Activated T-helper 9 cell treated with anti-CD3 and anti-CD28 coated beads, Interleukin-2, amount 50 U/mL, for 16 hours (primary cell): ENCODE data around the gene ATAD1.
"Not testable (repeated sequence)": the region's sequence is repeated elsewhere in the genome, so short reads cannot be mapped to it uniquely, and the experiment has no call there.

Experiments used
- DNase-seq: peaks from one replicate; pipeline ENCODE4 v3.0.0-alpha.2; 2020; ENCODE audit warnings: low read depth

ATAD1 gene

DNA sequence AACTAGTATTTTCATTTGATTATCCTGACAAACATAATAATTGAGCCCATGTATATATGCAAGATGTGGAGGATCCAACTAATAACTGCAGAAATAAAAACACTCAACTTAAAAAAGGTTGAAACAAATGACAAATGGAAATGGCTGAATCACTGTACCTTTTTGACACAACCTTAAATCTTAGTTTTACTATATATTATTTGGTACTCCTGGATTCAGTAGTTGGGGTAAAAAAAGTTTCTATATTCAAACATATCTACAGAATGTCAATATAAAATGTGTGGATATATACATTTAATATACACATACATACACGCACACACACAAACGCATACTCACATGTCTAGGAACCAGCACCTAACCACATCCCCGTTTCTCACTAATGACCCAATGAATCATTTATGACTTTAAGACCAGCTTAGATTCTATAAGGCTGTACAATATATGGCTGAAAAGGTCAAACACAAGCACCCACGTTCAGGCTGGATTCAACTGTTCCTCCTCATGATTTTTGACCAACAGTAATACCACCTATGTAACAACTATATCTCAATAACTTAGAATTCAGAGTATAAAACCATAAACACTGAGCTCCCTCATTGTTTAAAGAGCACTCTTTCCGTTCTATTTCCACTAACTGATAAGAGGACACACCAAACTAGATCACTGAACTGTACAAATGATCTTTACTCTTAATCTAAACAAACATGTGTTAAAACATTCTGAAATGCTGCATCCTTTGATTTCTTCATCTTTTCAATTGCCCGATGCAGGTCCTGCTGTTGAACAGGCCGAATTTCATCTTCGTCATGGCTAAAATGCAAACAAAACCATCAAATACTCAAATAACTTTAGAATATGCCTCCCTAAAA lies 63.8 kb downstream of the ATAD1 start:
- DNase-seq, result no peak

GRCh38 chr10:87752566-87752965 lies 65.5 kb downstream of the ATAD1 start:
- DNase-seq, result no peak

DNA sequence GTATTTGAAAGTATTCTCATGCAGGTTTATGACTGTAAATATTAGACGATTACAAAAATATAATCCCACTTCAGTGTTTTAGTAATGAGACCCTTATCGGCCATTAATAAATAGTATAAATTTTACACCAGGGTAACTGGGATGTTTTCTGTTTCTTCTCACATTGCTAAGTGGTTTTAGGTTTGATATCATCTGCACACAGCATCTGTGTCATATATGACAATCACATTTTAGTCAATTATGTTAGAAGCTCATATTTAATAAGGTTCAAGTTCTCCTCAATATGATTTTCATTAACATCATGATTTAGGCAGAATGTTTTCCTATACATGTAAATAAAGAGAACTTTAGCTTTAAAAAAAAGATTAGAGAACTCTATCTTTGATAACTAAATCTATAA lies 66.8 kb downstream of the ATAD1 start:
- no peak for DNase-seq

- DNase-seq, result no peak
Measured at GRCh38 chr10:87750817-87751216, 67.2 kb downstream of the ATAD1 start.

GRCh38 chr10:87750001-87750671 lies 67.9 kb downstream of the ATAD1 start:
- DNase-seq, result no peak

DNA sequence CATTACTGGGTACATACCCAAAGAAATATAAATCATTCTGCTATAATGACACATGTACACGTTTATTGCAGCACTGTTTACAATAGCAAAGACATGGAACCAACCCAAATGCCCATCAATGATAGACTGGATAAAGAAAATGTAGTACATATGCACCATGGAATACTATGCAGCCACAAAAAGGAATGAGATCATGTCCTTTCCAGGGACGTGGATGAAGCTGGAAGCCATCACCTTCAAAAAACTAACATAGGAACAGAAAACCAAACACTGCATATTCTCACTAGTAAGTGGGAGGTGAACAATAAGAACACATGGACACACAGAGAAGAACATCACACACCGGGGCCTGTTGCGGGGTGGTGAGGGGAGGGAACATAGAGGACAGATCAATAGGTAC lies 69.8 kb downstream of the ATAD1 start:
- not testable (repeated sequence) for DNase-seq

- DNase-seq, result no peak
Measured at GRCh38 chr10:87746911-87747310, 71.1 kb downstream of the ATAD1 start.

DNA sequence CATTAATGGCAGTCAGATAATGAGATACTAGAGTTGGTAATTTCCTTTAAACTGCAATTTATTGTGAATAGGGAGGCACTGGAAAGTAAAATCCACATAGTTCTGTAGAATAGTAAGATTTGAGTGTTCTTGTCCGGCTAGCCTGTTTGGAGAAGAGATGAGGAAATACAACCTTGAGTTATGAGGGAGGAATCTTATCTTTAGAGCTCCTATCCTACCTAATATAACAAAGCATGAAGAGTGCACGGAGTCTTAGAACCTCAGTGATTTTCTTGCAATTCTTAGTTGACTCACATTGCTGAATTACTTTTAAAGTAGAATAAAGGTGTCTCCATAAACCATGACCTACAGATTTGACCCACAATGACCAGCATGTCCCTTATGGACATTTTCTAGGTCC lies 73.4 kb downstream of the ATAD1 start:
- no peak for DNase-seq

- not testable (repeated sequence) for DNase-seq
Measured at GRCh38 chr10:87742992-87743610, 74.9 kb downstream of the ATAD1 start.

- no peak for DNase-seq
Measured at GRCh38 chr10:87740254-87740655, 77.8 kb downstream of the ATAD1 start.

DNA sequence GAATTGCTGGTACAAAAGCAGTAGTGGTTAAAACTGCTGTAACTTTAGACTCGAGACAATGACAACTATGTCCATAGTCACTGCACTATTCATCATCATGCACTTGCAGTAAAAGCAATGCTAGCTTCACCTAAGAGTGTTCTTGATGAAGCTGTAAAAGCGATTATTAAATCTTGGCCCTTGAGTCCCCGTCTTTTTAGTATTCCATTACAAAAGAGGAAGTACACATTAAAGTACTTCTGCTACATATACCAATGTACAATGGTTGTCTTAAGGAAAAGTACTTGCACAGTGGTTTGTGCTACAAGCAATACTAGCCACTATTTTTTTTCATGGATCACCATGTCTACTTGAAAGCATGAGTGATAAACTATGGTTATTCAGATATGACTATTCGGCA lies 78.3 kb downstream of the ATAD1 start:
- DNase-seq, result no peak

- DNase-seq, result not testable (repeated sequence)
Measured at GRCh38 chr10:87738253-87738652, 79.8 kb downstream of the ATAD1 start.

GRCh38 chr10:87734987-87735827 lies 82.8 kb downstream of the ATAD1 start:
- DNase-seq, result no peak

- no peak for DNase-seq
Measured at GRCh38 chr10:87733081-87733480, 84.9 kb downstream of the ATAD1 start.

DNA sequence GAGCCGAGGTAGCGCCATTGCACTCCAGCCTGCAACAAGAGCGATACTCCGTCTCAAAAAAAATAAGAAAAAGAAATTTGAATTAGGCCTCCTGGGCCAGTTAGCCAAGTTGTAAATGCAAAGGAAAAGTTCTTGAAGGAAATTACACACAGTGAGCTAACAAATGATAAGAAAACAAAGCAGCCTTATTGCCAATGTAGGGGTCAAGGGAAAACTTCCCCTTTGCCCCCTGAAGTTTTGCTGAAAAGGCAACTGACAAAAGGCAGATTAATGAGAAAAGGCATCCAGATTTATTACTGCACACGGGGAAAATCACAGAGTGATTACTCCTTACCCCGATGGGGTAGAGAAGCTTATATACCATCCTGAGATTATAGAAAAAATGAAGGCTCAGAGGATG lies 88.1 kb downstream of the ATAD1 start:
- no peak for DNase-seq

GRCh38 chr10:87724789-87725188 lies 93.2 kb downstream of the ATAD1 start:
- DNase-seq, result no peak

DNA sequence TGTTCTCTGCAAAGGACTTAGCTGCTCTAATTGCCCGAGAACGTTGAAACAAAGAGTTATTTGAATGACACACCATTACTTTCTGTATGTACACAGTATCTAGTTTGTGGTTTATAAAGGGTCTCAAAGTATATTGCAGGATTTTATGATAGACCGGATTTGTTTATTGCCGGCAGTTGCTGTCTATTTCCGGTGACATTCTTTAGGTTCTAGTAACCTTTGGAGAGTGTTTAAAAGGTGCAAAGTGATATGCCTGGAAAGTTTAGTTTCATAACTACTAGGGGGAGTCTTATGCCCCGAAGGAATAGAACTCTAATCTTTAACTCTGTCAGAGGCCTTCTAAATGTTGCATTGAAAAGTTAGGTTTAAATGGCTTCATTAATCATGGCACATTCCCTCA lies 94.5 kb downstream of the ATAD1 start:
- no peak for DNase-seq

DNA sequence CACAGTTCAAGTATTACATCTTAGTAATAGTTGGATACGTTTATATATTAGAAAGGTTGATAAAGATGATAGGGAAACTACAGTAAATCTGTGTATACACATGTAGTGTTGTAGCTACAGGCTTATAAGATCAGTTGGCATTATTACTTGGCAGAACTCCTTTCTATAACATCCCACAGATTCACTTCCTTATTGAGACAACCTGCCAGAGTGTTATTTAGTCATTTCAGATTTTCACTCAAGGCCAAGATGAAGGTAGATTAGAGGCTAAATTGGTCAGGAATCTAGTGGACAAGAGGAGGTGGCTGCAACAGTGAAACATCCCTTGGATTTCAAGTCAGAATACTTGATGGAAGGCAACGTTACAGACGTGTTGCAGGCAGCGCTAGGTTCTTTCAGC lies 95.3 kb downstream of the ATAD1 start:
- DNase-seq, result no peak

DNA sequence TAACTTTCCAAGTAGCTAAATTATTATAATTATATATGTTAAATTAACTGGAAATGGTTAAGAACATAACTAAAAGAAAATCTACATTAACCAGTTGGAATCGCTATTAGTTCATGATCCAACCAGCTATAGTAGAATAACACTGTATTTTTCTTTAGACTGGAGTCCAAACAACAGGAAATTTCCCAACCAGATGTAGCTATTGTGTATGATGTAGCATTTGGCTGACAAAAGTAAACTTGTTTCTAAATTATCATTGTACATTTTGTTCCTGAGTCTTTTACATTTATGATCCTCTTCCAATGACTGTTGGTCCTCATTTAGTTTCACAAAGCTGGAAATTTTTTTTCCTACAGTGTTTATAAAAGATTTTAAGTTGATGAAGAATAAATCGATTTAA lies 96.2 kb downstream of the ATAD1 start:
- no peak for DNase-seq

DNA sequence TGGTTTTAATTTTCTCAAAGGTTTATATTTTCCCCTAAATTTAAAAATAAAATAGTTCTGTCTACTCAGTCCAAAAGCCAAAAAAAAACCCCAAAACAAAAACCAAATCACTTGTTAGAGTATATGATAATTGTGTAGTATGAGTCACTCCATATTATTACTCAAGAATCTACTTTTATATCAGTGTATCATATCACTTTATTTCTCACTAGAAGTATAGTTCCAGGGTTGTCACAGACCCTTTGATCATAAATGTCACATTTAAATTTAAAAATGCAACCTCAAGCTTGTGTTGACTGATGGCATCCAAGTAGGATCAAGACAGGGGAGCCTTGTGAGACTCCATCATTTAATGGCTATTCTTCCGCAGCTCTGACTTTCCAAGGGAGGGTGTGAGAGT lies 97.4 kb downstream of the ATAD1 start:
- no peak for DNase-seq

DNA sequence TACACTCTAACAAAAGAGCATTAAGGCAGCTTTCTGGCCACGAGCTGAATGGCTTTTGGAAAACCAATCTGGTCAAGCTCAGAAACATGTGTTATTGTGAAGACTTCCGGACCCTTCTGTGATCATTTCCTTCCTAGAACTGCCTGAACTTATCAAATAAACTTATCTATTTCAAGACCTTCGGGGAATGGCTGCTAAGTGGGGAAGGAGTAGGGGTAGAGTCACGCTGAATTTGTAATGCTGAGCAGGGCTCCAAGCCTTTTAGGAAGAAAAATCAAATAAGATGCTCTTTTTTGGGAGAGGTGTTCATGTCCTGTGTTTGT lies 101.7 kb downstream of the ATAD1 start:
- no peak for DNase-seq
